Dedifferentiated amniotic fluid mesenchymal stem cell (primary cell): ENCODE data around the gene DNASE1L1.

Source experiments
- DNase-seq: peaks from one replicate; pipeline ENCODE4 v3.0.0-alpha.2; 2016; ENCODE audit errors: extremely low spot score

The DNASE1L1 gene, protein sequence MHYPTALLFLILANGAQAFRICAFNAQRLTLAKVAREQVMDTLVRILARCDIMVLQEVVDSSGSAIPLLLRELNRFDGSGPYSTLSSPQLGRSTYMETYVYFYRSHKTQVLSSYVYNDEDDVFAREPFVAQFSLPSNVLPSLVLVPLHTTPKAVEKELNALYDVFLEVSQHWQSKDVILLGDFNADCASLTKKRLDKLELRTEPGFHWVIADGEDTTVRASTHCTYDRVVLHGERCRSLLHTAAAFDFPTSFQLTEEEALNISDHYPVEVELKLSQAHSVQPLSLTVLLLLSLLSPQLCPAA

DNA sequence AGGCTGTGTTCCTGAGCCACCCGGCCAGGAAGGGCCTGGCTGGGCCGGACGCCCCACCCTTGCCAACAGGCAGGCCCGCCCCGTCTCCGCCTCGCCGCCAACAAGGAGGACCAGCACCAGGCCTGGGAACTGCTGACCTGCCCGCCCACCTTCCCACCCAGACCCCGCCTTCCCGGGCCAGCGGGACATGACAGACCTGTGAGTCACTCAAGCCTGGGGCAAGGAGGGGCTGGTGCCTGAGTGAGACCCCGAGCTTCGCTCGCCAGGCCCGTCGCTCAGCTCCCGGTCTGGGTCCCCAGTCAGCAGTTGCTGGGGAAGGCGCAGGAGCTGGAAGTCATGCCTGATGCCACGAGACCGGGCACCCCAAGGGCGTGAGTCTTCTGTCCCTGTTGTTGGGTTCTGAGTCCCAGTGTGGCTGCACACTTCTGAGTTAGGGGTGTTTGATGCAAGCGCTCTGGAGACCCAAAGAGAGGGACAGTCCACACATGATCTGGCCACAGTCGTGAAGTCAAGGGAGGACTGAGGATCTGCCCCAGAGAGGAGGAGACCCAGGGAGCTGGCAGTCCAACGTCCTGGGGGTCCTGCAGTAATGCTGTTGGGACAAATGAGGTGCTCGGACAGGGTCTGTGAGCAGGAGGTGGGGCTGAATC, at the start of gene DNASE1L1:
DNASE1L1 (minus strand) TSS at position 33 of the 650 bp plus-strand sequence. CDS start 3,686 bp downstream, outside the sequence.
- peak; percentile 22 for DNase-seq

DNA sequence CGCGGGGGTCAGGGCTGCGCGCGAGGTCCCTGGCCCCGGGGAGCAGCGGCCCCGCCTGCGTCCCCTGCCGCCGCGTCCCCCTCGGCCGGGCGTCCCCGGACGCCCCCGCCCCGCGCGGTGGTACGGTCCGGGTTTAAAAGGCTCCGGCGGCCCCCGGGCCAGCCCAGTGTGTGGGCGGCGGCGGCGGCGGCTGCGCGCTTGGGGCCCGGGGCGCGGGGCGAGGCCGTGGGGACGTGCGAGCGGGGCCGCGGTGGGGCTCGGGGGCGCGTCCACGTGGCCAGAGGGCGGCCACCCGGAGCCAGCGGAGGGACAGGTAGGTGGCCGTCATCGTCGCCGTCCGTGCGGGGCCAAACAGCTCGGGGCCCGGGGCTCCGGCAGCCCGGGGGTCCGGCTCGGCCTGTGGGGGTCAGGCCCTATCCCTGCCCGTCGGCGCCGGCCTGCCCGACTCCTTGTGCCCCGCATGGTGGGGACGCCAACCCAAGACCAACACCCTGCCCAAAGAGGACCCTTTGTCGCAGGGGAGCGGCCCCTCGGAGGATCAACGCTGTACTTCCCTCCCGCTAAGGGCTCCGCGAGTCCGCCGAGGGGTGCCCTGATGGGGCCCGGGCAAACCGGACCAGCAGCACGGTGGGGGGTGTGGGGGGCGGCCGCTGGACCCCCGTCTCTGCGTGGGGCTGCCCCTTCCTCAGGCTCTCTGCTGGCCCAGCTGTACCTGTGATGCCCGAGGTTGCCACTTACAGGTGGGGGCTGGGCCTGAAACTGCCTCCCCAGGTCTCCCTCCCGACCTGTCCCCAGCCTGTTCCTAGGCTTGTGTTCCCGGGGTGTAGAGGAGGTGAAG, 49.3 kb upstream of the DNASE1L1 start, which contains the start of gene PLXNA3:
PLXNA3 (plus strand) TSS at position 166 of the 838 bp plus-strand sequence. CDS start 1,903 bp downstream, outside the sequence.
- DNase-seq, result no peak

DNA sequence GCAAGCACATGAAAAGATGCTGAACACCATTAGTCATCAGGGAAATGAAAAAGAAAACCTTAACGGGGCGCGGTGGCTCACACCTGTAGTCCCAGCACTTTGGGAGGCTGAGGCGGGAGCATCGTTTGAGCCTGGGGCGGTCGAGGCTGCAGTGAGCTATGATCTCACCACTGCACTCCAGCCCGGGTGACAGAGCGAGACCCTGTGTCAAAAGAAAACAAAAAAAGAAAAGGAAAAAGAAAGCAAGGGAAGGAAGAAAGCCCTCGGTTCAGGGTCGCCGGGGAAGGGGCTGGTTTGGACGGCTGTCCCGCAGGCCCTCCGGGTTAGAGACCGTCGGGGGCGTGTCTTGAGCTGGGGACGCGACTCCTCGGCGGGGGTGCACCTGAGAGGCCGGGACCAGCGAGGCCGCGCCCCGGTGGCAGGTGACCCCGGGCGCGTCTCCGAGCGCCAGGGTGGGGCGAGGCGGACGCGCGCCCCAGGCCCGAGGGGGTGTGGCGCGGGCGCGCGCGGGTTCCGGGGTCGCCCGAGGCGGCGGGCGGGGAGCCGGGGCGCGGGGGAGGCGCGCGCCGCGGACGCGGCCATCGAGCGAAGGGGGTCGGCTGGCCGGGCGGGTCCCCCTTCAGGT, 48.5 kb upstream of the DNASE1L1 start:
- no peak for DNase-seq

DNA sequence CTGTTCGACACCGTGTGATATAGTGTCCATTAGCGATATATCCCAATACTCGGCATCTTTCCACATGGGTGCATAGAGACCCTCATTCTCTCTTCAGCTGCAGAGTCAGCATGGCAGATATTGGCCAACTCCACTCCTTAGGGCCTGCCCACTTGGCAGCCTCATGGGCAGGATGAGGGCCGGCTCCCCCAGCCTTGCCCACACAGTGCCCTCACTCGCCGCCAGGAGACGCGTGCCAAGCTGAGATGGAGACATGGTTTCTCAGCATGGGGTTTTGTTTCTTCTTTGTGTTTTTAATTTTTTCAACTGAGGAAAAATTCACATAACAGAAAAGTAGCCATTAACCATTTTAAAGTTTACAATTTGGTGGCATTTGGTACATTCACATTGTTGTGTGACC, 43.8 kb upstream of the DNASE1L1 start:
- DNase-seq, result no peak

DNA sequence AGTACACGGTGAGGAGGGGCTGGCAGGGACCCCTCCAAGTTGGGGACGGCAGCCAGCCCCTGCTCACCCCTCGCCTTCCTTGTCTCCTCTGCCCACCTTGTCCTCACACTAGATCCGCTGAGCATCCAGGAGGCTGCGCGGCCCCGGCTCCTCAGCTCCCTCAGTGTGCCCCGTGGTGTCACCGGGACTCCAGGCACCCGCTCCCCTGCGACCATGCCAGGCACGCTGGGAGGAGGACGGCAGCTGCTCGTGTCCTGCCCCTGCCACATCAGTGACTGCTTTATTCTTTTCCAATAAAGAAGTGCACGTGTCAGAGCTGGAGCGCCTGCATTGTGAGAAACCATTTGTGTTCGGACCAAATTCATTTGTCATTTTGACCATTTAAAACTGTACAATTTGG, 41.3 kb upstream of the DNASE1L1 start:
- no peak for DNase-seq

DNA sequence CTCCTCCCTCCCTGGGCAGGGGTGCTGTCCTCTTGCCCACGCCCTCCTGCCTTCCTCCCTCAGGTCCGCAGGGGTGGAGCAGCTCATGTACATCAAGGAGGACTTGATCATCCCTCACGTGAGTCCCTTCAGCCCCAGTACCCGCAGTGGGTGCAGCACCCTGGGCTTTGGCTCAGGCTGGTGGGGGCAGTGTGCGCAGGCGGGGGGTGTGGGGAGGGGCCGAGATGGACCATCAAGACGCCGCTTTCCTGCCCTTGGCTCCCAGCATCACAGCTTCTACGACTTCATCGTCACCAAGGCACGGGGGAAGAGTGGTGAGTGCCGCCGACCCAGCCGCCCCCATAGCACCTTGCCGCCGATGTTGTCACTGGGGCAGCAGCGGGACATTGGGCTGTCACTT, 40.6 kb upstream of the DNASE1L1 start:
- no peak for DNase-seq

DNA sequence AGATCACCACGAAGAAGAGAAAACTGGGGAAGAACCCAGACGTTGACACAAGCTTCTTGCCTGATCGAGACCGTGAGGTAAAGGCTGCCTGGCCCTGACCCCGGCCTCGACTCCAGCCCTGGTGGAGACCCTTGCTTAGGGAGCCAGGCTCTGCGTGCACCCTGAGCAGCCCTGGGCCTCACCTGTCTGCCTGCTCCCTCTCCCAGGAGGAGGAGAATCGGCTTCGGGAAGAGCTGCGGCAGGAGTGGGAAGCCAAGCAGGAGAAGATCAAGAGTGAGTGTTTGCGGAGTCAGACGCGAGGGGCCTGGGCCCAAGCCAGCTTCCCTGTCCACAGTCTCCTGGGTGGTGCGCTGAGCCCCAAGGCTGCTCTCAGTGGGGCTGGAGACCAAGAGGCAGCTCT, 39.4 kb upstream of the DNASE1L1 start:
- no peak for DNase-seq

DNA sequence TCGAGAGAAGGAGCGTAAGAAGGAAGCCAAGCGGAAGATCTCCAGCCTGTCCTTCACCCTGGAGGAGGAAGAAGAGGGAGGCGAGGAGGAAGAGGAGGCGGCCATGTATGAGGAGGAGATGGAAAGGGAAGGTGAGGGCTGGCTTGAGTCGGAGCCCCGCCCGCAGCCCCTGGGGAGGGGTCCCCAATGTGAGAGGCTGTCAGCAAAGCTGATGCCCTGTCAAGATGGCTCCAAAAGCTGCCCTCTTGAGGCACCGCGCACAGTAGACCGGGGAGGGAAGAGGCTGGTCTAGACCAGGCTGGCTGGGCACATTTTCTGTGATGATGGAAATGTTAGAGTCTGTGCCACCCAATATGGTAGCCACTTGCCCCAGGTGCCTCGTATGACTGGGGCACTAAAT, 37.4 kb upstream of the DNASE1L1 start:
- no peak for DNase-seq

DNA sequence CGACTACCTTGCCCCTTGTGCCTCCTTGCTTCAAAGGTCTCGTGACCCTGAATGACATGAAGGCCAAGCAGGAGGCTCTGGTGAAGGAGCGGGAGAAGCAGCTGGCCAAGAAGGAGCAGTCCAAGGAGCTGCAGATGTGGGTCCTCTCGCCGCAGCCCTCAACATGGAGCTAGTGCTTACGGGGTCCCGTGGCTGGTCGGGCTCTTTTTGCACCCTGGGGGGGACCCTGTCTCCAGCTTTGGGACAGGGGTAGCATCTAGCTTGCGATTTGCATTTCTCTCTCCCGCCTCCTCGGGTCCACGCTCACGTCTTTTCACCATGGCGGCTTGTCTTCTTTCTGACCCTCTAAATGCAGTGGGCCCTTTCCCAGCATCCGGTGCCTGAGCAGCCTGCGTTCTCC, 36.7 kb upstream of the DNASE1L1 start:
- no peak for DNase-seq

DNA sequence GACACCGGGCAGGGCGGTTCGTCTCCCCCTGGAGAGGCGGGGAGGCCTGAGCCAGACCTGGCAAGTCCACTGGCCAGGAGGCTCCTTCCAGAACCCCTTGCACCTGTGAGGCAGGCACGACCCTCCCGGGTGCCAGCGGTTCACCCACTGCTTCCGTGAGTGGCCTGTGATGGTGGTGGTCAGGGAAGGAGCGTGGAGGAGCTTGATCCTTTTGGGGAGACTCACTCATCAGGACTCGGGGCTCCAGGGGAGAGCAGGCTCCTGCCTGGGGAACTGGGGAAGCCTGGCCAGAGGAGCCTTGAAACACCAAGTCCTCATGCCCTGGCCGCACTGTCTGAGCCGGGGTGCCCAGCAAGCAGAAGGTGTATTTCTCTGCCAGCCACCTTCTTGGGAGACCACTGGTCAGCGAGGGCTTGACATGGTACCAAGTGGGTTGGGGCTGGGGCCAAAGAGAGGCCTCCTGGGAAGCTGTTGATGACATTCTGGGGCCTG, 35.7 kb upstream of the DNASE1L1 start:
- DNase-seq, result no peak

DNA sequence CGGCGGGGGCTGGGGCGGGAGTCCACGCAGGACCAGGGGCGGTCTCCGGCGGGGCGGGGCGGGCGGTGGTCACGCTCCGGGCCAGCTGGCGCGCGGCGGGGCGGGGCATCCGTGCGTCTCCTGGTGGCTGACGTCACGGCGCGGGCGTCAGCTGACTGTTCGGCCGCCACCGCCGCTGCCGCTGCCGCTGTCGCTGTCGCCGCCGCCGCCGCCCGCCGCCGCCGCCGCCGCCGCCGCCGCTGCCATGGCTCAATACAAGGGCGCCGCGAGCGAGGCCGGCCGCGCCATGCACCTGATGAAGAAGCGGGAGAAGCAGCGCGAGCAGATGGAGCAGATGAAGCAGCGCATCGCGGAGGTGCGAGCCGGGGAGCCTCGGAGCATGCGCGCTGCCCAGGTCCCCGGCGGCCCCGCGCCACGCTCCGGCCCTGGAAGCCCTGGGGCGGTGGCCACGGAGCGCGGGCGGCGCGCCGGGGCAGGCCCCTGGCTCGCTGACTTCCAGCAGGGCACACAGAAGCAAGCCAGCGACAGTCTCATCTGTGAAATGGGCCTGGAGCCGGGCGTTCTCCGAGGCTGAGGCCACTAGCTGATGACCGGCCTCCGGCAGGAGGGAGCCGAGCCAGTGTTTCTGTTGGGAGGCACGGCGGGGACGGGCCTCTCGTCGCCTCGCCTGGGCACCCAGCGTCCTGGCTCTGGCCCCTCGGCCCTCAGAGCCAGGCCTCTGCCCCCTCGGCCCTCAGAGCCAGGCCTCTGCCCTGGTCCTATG, 35.1 kb upstream of the DNASE1L1 start, which contains the start of gene FAM50A:
FAM50A (plus strand) TSS at position 150 of the 763 bp plus-strand sequence; CDS start at position 245, 95 bp downstream.
- peak; percentile 30 for DNase-seq

DNA sequence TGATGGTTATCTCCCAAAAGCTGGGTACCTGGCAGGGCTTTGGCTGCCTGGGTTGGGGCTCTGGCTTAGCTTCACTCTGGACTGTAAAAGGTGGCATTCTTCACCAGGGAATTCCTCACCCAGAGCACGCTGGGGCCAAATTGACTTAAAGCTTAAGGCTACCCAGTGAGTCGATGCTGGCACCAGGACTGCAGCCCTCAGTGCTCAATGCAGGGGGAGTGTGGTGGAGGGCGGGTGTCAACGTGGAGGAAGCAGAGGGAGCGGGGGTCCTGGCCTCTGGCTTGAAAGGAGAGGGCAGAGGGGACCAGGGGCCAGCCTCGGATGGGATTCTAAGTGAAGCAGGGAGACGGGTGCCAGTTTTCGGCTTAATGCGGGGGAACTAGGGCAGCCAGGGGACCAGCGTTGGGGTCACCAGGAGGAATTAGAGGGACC, 34.4 kb upstream of the DNASE1L1 start:
- DNase-seq, result no peak

DNA sequence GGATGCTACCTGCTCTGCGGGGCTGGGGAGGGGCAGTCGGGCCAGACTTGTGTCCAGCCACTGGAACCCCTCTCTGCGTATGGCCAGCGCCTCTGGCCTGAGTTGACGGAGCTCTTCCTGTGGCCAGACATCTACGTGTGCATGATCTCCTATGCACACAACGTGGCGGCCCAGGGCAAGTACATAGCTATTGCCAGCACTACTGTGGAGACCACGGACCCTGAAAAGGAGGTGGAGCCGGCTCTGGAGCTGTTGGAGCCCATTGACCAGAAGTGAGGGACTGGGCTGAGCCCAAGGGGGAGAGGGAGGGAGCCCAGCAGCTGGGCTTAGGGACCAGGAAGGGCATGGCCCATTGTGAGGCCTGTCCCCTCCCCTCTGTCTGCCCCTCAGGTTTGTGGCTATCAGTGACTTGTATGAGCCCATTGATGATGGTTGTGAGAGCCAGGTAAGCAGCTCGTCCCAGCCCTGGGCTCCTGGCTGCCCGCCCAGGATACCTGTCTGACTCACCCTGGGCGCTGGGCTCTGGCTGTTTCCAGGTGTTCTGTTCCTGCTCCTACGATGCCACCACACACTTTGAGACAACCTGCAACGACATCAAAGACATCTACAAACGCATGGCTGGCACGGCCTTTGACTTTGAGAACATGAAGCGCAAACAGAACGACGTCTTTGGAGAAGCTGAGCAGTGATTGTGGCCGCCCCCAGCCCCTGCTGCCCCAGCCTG, 33.1 kb upstream of the DNASE1L1 start:
- no peak for DNase-seq

DNA sequence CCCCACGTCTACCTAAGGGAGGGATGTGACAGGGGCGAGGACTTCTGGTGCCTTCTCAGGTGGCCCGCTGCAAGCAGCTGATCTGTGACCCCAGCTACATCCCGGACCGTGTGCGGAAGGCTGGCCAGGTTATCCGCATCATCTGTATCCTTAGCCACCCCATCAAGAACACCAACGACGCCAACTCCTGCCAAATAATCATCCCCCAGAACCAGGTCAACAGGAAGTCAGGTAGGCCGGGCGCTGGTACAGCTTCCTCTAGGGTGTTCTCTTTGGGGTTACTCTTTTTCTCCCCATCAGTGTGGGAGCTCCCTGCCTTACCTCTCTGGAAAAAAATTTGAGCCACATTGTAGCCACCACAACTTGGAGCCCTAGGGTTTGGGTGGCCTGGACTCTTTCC, 32.5 kb upstream of the DNASE1L1 start:
- DNase-seq, result no peak

DNA sequence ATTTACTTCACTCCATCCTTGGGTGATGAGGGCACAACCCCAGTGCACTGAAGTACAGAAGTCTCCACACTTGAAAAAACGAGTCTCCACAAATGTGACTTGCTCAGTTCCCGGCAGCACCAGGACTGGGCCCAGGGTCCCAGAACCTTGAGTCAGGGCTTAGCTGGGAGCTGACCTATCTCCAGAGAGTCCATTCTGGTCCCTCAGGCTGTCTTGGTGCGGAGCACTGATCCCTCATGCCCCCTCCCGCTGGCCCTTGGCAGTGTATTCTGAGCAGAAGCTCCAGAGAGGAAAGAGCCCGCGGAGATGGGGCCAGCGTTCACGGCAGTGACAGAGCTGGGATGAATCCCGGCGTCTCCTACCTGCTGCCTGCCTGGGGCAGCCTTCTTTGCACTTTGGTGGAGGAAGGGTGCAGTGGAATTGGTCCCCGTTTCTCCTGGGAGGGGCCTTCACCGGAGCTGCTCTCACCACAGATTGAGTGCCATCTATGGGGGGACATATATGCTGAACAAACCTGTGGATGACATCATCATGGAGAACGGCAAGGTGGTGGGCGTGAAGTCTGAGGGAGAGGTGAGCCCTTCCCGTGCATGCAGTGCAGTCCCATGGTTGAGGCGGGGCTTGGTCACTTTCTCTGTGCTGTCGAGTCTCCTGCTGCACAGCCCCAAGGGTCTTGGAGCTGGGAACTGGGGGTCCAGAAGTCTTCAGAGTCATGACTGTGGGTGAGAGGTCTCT, 31.7 kb upstream of the DNASE1L1 start:
- no peak for DNase-seq

DNA sequence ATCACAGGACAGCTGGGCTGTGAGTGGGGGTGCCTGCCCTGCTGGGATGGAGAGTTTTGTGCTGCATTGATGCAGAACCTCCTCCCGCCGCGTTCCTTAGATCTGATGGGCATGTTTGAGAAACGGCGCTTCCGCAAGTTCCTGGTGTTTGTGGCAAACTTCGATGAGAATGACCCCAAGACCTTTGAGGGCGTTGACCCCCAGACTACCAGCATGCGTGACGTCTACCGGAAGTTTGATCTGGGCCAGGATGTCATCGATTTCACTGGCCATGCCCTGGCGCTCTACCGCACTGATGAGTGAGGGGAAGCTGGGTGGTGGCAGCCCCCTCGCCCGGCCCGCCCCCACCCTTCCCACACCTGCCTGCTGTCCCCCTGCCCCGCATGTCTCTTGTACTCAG, 30.8 kb upstream of the DNASE1L1 start:
- DNase-seq, result no peak

DNA sequence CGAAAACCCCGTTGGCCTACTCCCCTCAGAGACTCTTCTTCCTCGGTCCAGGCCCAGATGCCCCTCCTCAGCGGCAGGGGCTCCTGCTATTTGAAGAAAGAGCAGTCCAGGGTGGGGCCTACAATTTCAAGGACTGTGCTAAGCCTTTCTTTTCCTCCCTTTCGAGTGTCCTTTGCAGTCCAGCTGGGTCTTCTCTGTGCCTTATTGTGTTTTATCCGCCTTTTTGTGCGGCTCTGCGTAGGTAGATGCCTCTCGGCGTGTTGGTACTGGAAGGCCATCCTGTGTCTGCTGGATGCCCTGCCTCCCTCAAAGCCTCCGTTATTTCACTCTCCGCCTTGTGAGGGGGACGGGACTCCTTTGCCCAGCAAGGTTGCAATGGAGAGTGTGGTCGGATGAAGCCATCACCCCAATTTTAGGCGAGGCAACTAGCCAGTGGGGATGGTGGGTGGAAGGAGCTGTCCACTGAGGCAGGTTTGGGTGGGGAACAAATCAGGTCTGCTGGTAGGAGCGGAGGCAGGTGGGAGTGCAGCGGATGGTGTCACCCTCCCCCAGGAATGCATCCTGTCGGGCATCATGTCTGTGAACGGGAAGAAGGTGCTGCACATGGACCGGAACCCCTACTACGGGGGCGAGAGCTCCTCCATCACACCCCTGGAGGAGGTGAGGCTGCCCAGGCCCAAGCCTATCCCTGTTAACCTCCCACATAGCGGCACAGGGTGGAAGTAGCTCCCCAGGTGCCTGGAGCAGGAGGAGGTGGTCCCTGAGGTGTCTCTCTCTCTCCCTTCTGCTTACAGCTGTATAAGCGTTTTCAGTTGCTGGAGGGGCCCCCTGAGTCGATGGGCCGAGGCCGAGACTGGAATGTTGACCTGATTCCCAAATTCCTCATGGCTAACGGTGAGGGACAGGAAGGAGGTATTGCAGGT, 29.2 kb upstream of the DNASE1L1 start:
- DNase-seq, result no peak

DNA sequence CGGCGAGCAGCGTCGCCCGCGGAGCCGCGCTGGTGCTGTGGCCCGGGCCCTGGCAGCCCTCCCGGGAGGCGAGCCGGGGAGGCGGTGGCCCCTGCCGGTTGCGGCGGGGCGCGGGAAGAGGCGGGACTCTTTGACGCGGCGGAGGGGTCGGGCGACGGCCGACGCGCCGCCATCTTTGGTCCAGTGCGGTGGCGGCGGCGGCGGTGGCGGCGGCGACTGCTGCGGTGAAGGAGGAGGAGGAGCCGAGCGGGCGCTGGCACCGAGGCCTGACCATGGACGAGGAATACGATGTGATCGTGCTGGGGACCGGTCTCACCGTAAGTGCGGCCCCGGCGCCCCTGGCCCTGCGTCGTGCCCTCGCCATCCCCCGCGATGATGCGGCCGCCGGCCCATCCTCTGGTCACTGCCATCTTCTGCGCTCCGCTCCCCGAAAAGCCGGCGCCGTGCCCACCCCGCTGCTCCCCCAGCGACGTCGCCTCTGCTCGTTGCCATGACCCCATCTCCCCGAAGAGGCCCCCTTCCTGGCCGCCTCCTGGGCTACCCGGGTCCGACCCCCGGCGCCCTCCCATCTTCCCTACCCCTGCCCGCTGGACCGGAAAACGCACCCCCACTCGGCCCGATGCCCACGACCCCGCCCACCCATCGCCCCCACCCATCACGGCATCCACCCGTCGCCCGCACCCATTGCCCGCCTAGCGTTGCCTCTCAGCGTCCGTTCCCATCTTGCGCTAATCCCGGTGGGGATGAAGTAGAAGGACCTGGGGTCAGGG, 28.1 kb upstream of the DNASE1L1 start, which contains the start of gene GDI1:
GDI1 (plus strand) TSS at position 172 of the 770 bp plus-strand sequence; CDS start at position 273, 101 bp downstream.
- no peak for DNase-seq
